ENCODE data around the gene TMEM30B.

GRCh38 chr14:61229981-61230380 is 51.2 kb downstream of the TMEM30B start:
- TF ChIP-seq CTCF (IDR thresholded peaks at IDR 0.05) (no peak), POLR2AphosphoS5 (IDR thresholded peaks at IDR 0.05) (no peak), EP300 (IDR thresholded peaks at IDR 0.05) (no peak), POLR2A (IDR thresholded peaks at IDR 0.05) (no peak)
